ENCODE measurements around the gene LGI4.

The LGI4 gene

GRCh38 chr19:35124098-35125060, 10.5 kb downstream of the LGI4 start:
- peak; percentile 73 to 99 (median 91) for DNase-seq

- DNase-seq: peak in 19 of 51 donors; percentile 18 to 57 (median 30)
Observed at GRCh38 chr19:35123573-35123972, 11.3 kb downstream of the LGI4 start.

- DNase-seq: peak in 2 of 51 donors; percentile 13 to 28
Observed at GRCh38 chr19:35122687-35123551, 11.9 kb downstream of the LGI4 start.

GRCh38 chr19:35120898-35121297, 14.0 kb downstream of the LGI4 start:
- no peak for DNase-seq

- DNase-seq: peak in 4 of 51 donors; percentile 12 to 36 (median 20)
Observed at GRCh38 chr19:35120492-35120891, 14.4 kb downstream of the LGI4 start.

- no peak for DNase-seq
Observed at GRCh38 chr19:35119578-35120155, 15.2 kb downstream of the LGI4 start.

GRCh38 chr19:35119091-35119490, 15.8 kb downstream of the LGI4 start:
- DNase-seq: no peak

GRCh38 chr19:35118268-35119020, 16.4 kb downstream of the LGI4 start:
- DNase-seq: no peak

- DNase-seq: no peak
Observed at GRCh38 chr19:35117799-35118198, 17.1 kb downstream of the LGI4 start.

GRCh38 chr19:35117116-35117515, 17.7 kb downstream of the LGI4 start:
- DNase-seq: peak in 1 of 51 donors; percentile 14

- peak in 1 of 51 donors; percentile 13 for DNase-seq
Observed at GRCh38 chr19:35116072-35116801, 18.6 kb downstream of the LGI4 start.

- DNase-seq: peak in 48 of 51 donors; percentile 45 to 94 (median 81)
Observed at GRCh38 chr19:35115177-35115951, 19.5 kb downstream of the LGI4 start, which contains the start of gene FXYD3. Gene FXYD3 (plus strand): TSS chr19:35115823. CDS start chr19:35119377, 3,554 bp downstream.

GRCh38 chr19:35114353-35115176, 20.3 kb downstream of the LGI4 start:
- peak in 49 of 51 donors; percentile 34 to 93 (median 80) for DNase-seq

GRCh38 chr19:35112995-35113688, 21.7 kb downstream of the LGI4 start:
- DNase-seq: no peak

GRCh38 chr19:35110974-35111373, 23.9 kb downstream of the LGI4 start:
- DNase-seq: peak in 2 of 51 donors; percentile 14 to 18

- DNase-seq: peak in 37 of 51 donors; percentile 24 to 79 (median 55)
Observed at GRCh38 chr19:35109395-35110112, 25.3 kb downstream of the LGI4 start.

GRCh38 chr19:35108730-35109129, 26.1 kb downstream of the LGI4 start:
- DNase-seq: no peak

Data from hypothalamus (tissue), 51 donors.